Mucosa of rectum (tissue), 2 donors: Measurements from ENCODE around the gene CYBA.

Experiments used
- H3K27ac ChIP-seq, 2 donors: one replicate each; pipeline ENCODE4 v1.7.0; 2013; ENCODE audit warnings: inconsistent platforms in 2 of 2, low read depth in 2 of 2, low read length in 2 of 2
- H3K27me3 ChIP-seq, 2 donors: one replicate each; pipeline ENCODE4 v1.7.0; 2013; ENCODE audit warnings: low read length in 2 of 2; ENCODE audit not compliant: control insufficient read depth in 2 of 2, insufficient read depth in 2 of 2
- H3K36me3 ChIP-seq, 2 donors: one replicate each; pipeline ENCODE4 v1.7.0; 2013; ENCODE audit warnings: low read length in 2 of 2; ENCODE audit not compliant: control insufficient read depth in 2 of 2, insufficient read depth in 2 of 2
- H3K4me1 ChIP-seq, 2 donors: one replicate each; pipeline ENCODE4 v1.7.0; 2013; ENCODE audit warnings: low read length in 2 of 2, mild to moderate bottlenecking in 1 of 2; ENCODE audit not compliant: control insufficient read depth in 2 of 2, insufficient read depth in 2 of 2
- H3K4me3 ChIP-seq, 2 donors: one replicate each; pipeline ENCODE4 v1.7.0; 2013; ENCODE audit warnings: low read length in 2 of 2
- H3K9ac ChIP-seq, 2 donors: one replicate each; pipeline ENCODE4 v1.7.0; 2013; ENCODE audit warnings: low read length in 2 of 2, low read depth in 1 of 2, mild to moderate bottlenecking in 1 of 2
- H3K9me3 ChIP-seq, 2 donors: one replicate each; pipeline ENCODE4 v1.7.0; 2013; ENCODE audit warnings: low read length in 2 of 2; ENCODE audit not compliant: control insufficient read depth in 2 of 2
- donor health status: healthy.
- donor health status: Normal muscosa, but diverticular disease.

Gene CYBA

DNA sequence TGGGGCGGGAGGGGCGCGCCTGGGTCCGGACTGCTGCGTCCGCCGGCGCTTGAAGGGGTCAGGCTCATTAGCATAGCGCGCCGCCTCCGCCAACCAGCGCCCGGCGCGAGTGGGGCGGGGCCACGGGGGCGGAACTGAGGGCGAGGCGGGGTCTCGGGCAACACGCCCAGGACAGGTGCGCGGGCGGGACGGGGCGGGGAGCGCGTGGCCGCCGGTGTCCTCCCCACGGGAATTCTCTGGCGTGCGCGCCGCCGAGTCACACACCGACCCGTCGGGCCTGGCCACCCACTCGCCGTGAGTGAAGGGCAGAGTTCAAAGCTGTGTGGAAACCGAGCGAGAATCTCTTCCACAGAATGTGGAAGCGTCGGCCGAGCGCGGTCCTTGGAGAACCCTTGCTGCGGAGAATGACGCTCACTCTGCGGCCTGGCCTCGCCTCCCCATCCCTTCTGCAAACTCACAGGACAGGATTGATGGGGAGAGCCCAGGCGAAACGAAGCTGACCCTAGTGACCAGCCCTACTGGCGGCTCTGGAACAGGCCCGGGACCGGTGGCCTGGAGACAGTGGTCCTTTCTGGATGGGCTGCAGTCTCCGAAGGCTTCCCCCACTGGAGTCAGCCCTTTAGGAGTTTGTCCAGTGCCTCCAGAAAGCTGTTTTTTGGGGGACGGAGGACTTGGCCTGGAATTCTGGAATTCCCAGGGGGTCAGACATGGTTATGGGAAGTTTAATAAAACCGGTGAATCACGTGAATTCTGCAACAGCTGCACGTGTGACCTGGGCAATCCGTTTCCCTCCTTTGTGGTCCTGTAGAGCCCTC, 35.8 kb upstream of the CYBA start, which contains the start of gene SNAI3:
Gene SNAI3 (minus strand): TSS at position 69 of the 815 bp plus-strand sequence. CDS start 101 bp downstream, outside the sequence.
- Histone ChIP-seq H3K27me3 (peaks cover 8 to 22% of the 10 kb centered on the region in 2 donors), H3K4me1 (peaks cover 10 to 14% of the 10 kb centered on the region in 2 donors), H3K4me3 (peak within 1 kb of the TSS; percentile 63 to 72), H3K27ac (peak within 1 kb of the TSS; percentile 42 to 63), H3K9ac (peak within 1 kb of the TSS; percentile 32 to 51), H3K9me3 (no peaks in the 10 kb centered on the region), H3K36me3 (no peaks in the 10 kb centered on the region)

DNA sequence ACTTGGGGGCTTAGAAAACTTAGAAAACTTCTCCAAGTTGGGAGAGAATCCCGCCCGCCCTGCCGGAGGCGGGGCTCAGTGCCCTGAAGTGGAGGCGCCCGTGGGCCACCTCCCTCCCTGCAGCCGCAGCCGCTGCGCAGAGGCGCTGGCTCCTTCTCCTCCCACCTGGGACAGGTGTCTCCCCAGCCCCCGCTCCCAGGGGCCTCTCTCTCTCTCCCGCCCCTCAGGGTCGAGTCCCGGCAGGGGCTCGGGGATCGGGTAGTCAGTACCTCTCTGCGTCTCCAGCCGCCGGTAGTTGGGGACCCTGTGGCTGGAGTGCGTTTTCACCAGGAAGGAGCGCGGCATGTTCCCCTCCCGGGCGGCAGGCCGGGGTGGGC, 35.2 kb upstream of the CYBA start:
- peak overlapping the region; percentile 42 to 63 for H3K27ac ChIP-seq
- peak overlapping the region; percentile 63 to 72 for H3K4me3 ChIP-seq
- H3K9me3 ChIP-seq = no peaks in the 10 kb centered on the region
- peaks cover 8 to 22% of the 10 kb centered on the region in 2 donors for H3K27me3 ChIP-seq
- peak overlapping the region; percentile 32 to 51 for H3K9ac ChIP-seq
- H3K4me1 ChIP-seq = peaks cover 14 to 17% of the 10 kb centered on the region in 2 donors
- no peaks in the 10 kb centered on the region for H3K36me3 ChIP-seq

DNA sequence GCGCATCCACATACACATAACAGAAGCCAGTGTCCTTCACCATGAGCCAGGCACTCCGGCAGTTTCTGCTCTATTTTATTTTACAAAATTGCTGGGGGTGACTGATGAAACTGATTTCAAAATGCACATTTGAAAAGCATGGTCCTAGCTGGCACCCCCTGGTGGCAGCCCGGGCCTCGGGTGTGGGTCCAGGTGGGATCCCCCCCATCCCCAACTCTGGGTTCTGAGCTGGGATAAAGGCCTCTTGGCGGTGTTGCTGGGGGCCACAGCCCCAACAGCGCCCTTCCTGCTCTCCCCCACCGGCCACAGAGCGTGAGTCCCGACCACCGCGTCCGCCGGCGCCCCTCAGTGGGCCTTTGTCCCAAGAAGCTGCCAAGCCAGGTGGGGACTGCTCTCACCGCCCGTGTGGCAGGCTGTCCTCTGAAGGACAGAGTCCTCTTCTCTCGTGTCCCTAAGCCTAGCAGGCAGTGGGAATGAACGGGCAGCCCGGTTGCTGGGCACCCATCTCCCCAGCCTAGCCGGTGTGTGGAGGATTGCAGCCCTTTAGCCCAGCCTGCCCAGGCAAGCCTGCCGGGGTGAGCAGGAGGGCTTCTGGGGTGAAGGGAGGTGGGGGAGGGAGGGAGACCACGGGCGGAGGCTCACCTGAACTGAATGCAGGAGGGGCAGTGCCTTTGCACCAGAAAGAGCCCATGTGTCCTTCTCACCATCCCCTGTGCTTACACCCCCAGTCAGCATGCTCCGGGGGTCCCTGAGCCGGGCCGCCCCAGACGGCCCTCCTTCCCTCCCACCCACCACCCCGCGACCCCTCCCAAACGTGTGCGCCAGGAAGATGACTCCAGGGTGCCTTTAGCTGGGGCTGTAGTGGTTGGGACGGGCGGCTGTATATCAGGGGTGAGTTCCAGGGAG, 34.6 kb upstream of the CYBA start:
- peak overlapping the region; percentile 63 to 72 for H3K4me3 ChIP-seq
- H3K9me3 ChIP-seq = no peaks in the 10 kb centered on the region
- peak overlapping the region; percentile 32 to 51 for H3K9ac ChIP-seq
- no peaks in the 10 kb centered on the region for H3K36me3 ChIP-seq
- H3K4me1 ChIP-seq = peaks cover 14 to 17% of the 10 kb centered on the region in 2 donors
- peak overlapping the region in 1 of 2 donors; percentile 63 for H3K27ac ChIP-seq
- H3K27me3 ChIP-seq = peaks cover 7 to 18% of the 10 kb centered on the region in 2 donors

DNA sequence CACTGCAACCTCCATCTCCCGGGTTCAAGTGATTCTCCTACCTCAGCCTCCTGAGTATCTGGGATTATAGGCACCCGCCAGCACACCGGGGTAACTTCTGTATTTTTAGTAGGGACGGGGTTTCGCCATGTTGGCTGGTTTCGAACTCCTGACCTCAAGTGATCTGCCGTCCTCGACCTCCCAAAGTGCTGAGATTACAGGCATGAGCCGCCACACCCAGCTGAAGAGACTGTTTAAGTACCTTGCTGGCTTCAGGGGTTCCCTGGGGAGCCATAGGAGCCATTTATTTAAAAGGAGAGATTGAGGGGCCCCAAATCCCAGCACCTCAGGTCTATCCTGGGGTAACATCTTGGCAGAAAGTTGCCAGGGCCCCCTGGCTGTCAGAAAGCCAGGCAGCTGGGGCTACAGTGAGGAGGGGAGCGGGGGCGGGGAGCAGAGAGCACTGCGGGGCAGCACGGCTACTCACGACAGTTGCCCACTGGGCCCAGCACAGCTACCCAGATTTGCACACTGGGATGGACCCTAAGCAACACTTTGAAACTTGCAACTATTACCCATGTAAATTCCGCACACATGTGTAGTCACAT, 33.8 kb upstream of the CYBA start:
- Histone ChIP-seq H3K9me3 (no peaks in the 10 kb centered on the region), H3K27me3 (peaks cover 4 to 18% of the 10 kb centered on the region in 2 donors), H3K36me3 (no peaks in the 10 kb centered on the region), H3K4me1 (peaks cover 14 to 17% of the 10 kb centered on the region in 2 donors), H3K4me3 (no peak overlapping the region), H3K9ac (no peak overlapping the region), H3K27ac (peak overlapping the region in 1 of 2 donors; percentile 9)

DNA sequence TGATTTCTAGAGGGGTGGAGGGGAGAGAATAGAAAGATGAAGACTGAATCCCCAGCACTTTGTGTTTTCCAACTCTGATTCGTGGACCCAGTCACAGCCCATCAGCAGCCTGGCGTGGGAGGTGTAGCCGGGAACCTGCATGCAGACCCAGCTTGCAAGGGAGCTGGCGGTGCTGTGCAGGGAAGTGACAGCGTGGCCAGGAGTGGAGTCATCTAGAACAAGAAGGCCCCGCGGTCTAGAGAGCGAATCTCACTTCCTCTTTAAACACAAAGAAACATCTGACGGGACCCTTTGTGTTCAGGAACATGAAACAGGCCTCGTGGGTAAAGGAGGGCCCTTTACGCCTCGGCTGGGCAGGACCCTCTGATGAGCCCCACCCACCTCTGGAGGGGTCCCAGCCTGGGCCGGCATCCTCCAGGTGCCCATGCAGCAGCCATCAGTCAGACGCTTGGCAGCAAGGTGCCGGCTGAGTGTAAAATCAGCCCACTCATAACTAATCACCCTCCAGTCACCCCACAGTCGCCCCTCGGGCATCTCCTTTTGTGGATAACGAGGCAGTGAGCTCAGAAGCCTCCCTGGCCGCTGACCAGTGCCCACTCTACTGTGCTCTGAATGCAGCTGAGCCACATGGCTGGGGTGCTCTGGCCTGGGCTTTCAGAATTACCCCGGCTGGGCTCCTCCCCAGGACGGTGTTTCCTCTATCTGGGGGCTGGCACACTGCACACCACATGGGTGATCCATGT, 31.0 kb upstream of the CYBA start:
- no peak overlapping the region for H3K9ac ChIP-seq
- H3K36me3 ChIP-seq = no peaks in the 10 kb centered on the region
- H3K4me3 ChIP-seq = peak overlapping the region in 1 of 2 donors; percentile 37
- H3K4me1 ChIP-seq = peaks cover 9 to 12% of the 10 kb centered on the region in 2 donors
- peaks cover 0 to 21% of the 10 kb centered on the region in 2 donors for H3K27me3 ChIP-seq
- no peaks in the 10 kb centered on the region for H3K9me3 ChIP-seq
- H3K27ac ChIP-seq = peak overlapping the region; percentile 60 to 84

DNA sequence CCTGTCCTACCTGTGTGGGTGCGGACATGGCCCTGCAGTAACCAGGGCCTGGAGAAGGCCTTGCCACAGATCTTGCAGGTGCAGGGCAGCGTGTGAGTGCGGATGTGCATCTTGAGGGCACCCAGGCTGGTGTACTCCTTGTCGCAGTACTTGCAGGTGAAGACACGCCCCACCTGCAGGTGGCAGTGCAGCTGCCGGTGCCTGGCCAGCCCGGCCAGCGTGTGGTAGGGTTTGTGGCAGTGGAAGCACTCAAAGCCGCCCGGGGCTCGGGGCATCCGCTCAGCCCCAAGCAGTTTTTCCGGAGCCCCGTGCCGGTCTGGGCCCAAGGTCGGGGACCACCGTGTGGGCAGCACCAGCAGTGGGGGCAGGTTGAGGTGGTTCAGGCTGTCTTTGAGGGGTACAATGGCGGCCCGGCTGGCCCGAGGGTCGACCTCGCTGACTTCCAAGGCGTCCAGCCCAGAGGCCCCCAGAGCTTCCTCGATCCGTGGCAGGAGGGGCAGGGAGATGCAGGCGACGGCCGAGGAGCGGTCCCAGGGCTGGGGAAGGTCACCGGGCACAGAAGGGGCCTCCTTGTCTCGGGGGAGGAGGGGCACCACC, 30.3 kb upstream of the CYBA start:
- H3K9me3 ChIP-seq = no peaks in the 10 kb centered on the region
- H3K4me3 ChIP-seq = peak overlapping the region in 1 of 2 donors; percentile 7
- H3K27me3 ChIP-seq = peaks cover 0 to 21% of the 10 kb centered on the region in 2 donors
- H3K4me1 ChIP-seq = peaks cover 5 to 10% of the 10 kb centered on the region in 2 donors
- no peaks in the 10 kb centered on the region for H3K36me3 ChIP-seq
- H3K9ac ChIP-seq = peak overlapping the region in 1 of 2 donors; percentile 41
- peak overlapping the region; percentile 60 to 84 for H3K27ac ChIP-seq

DNA sequence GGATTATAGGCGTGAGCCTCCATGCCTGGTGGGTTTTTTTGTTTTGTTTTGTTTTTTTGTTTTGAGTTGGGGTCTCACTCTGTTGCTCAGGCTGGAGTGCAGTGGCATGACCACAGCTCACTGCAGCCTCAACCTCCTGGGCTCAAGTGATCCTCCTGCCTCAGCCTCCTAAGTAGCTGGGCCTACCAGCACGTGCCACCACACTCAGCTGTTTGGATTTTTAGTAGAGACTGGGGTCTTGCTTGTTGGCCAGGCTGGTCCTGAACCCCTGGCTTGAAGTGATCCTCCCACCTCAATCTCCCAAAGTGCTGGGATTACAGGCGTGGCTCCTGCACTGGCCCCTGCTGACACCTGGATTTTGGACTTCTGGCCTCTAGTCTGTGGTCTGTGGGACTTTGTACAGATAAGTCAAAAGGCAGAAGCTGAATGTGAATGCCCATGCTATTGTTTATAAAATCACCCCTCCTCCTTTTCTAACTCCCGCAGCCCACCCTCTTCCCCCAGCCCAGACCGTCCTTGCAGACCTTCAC, 29.8 kb upstream of the CYBA start:
- peaks cover 0 to 21% of the 10 kb centered on the region in 2 donors for H3K27me3 ChIP-seq
- peaks cover 5 to 8% of the 10 kb centered on the region in 2 donors for H3K4me1 ChIP-seq
- no peak overlapping the region for H3K27ac ChIP-seq
- H3K9ac ChIP-seq = no peak overlapping the region
- no peak overlapping the region for H3K4me3 ChIP-seq
- no peaks in the 10 kb centered on the region for H3K36me3 ChIP-seq
- no peaks in the 10 kb centered on the region for H3K9me3 ChIP-seq

DNA sequence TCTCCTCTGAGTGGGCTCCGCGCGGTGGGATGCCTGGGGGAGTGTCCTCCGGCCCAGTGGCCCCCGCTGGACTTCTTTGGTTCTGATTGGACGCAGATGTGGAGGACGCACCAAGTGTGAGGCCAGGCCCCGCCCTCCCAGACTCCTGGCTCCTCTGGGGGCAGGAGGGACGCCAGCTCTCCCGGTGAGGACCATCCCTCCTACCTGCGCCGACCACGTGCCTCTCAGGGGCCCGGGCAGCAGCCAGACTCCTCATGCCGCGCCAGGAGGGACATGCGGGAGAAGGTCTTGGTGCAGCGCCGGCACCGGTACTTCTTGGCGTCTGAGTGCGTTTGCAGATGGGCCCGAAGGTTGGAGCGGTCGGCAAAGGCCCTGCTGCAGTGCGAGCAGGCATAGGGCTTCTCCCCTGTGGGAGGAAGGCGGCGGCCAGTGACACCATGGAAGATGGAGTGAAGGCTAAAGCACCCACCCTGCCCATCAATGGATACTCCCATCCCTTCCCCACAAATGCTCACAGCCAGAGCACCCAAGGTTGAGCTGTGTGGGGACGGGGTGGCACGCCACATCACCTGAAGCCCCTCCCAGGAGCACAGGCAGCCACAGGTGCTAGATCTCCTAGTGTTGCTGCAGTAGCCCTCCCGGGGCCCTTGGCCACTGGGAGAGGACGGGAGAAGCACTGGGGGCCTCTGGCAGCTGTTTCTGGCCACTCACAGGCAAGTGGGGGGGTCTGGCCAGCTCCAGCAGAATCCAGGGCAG, 27.5 kb upstream of the CYBA start:
- Histone ChIP-seq H3K27me3 (peaks cover 0 to 10% of the 10 kb centered on the region in 2 donors), H3K4me1 (peaks cover 2 to 7% of the 10 kb centered on the region in 2 donors), H3K36me3 (no peaks in the 10 kb centered on the region), H3K9me3 (no peaks in the 10 kb centered on the region), H3K27ac (no peak overlapping the region), H3K4me3 (no peak overlapping the region), H3K9ac (no peak overlapping the region)
